GM23338 (cell line): Measurements from ENCODE around the gene IL18R1. TPM values are rescaled to one million over a fixed set of nuclear protein-coding genes. Genes with fewer than 3 reads are reported as not detected.

Experiments
- ATAC-seq: fragments of 200-7000 bp; cut with Tn5 transposase; 3 replicates; pipeline ENCODE4 v1.9.1; 2020
- DNase-seq: peaks from one replicate; pipeline ENCODE4 v3.0.0-alpha.2; 2015; ENCODE audit warnings: low spot score
- H2AFZ ChIP-seq: fragments of 200-600 bp; sonication (generic); 2 replicates; pipeline ENCODE4 v1.8.0; 2016; ENCODE audit warnings: antibody characterized with exemption, mild to moderate bottlenecking, moderate library complexity
- H3F3A ChIP-seq: fragments of 200-600 bp; sonication (generic); replicated peaks from 2 replicates; pipeline ENCODE4 v1.8.0; 2017; ENCODE audit warnings: antibody characterized with exemption, mixed run types, low read depth
- H3K27ac ChIP-seq: fragments of 200-600 bp; sonication (generic); 2 replicates; pipeline ENCODE4 v1.6.1; 2016; ENCODE audit warnings: low read depth
- H3K27me3 ChIP-seq: fragments of 200-600 bp; sonication (generic); 2 replicates; pipeline ENCODE4 v1.8.0; 2016; ENCODE audit warnings: mild to moderate bottlenecking, mixed run types, moderate library complexity; ENCODE audit not compliant: insufficient read depth
- H3K36me3 ChIP-seq: fragments of 200-600 bp; sonication (generic); 2 replicates; pipeline ENCODE4 v1.8.0; 2016; ENCODE audit warnings: mild to moderate bottlenecking; ENCODE audit not compliant: insufficient read depth
- H3K4me1 ChIP-seq: fragments of 200-600 bp; sonication (generic); 2 replicates; pipeline ENCODE4 v1.8.0; 2016; ENCODE audit warnings: mild to moderate bottlenecking, moderate library complexity; ENCODE audit not compliant: insufficient read depth
- H3K4me2 ChIP-seq: fragments of 200-600 bp; sonication (generic); 2 replicates; pipeline ENCODE4 v1.7.1; 2017; ENCODE audit warnings: mixed run types
- H3K4me3 ChIP-seq: fragments of 200-600 bp; sonication (generic); 2 replicates; pipeline ENCODE4 v1.6.1; 2016; ENCODE audit warnings: mixed run types
- H3K79me2 ChIP-seq: fragments of 200-600 bp; sonication (generic); replicated peaks from 2 replicates; pipeline ENCODE4 v1.8.0; 2017; ENCODE audit warnings: mild to moderate bottlenecking; ENCODE audit not compliant: insufficient read depth
- H3K9me2 ChIP-seq: fragments of 200-600 bp; sonication (generic); 2 replicates; pipeline ENCODE4 v1.8.0; 2017; ENCODE audit not compliant: insufficient read depth
- H4K20me1 ChIP-seq: fragments of 200-600 bp; sonication (generic); replicated peaks from 2 replicates; pipeline ENCODE4 v1.8.0; 2017; ENCODE audit warnings: mild to moderate bottlenecking; ENCODE audit not compliant: insufficient read depth
- H3K27ac Mint-ChIP-seq: 2 replicates; pipeline ENCODE4 v1.8.0; 2020; ENCODE audit warnings: inconsistent platforms, mild to moderate bottlenecking, moderate library complexity, mixed read lengths
- H3K27me3 Mint-ChIP-seq: 3 replicates; pipeline ENCODE4 v1.8.0; 2022; ENCODE audit warnings: low read depth, mild to moderate bottlenecking, moderate library complexity, mixed read lengths, inconsistent platforms; ENCODE audit not compliant: insufficient read depth, poor library complexity
- H3K36me3 Mint-ChIP-seq: 3 replicates; pipeline ENCODE4 v1.8.0; 2021; ENCODE audit warnings: low read depth, mild to moderate bottlenecking, inconsistent platforms, moderate library complexity, mixed read lengths
- H3K4me1 Mint-ChIP-seq: 3 replicates; pipeline ENCODE4 v1.8.0; 2020; ENCODE audit warnings: mild to moderate bottlenecking, inconsistent platforms, mixed read lengths
- H3K4me3 Mint-ChIP-seq: 3 replicates; pipeline ENCODE4 v1.8.0; 2021; ENCODE audit warnings: moderate library complexity, mild to moderate bottlenecking, inconsistent platforms, mixed read lengths
- H3K9me3 Mint-ChIP-seq: 3 replicates; pipeline ENCODE4 v1.8.0; 2020; ENCODE audit warnings: moderate library complexity, mild to moderate bottlenecking, inconsistent platforms, mixed read lengths
- CREB1 ChIP-seq: fragments of 250-450 bp; sonication (Bioruptor Pico); IDR thresholded peaks from 2 replicates; pipeline ENCODE4 v1.5.0; 2020; ENCODE audit warnings: low read depth, mild to moderate bottlenecking, moderate library complexity
- CTCF ChIP-seq, 2 experiments: fragments of 200-600 bp in 1 of 2; sonication (generic) in 1 of 2; conservative IDR thresholded peaks; 2 replicates each; pipeline versions ENCODE4 v1.5.1 to v1.6.1; 2016 to 2017; ENCODE audit warnings: antibody characterized with exemption in 2 of 2, low read depth in 2 of 2, mild to moderate bottlenecking in 2 of 2, moderate library complexity in 1 of 2
- ETS1 ChIP-seq: IDR thresholded peaks from 2 replicates; pipeline ENCODE4 v1.6.1; 2016; ENCODE audit warnings: antibody characterized with exemption
- EZH2 ChIP-seq: fragments of 200-600 bp; sonication (generic); IDR thresholded peaks from one replicate; pipeline ENCODE4 v1.8.0; 2017; ENCODE audit warnings: antibody characterized with exemption, mild to moderate bottlenecking, low read depth; ENCODE audit not compliant: unreplicated experiment
- EZH2phosphoT487 ChIP-seq: fragments of 200-600 bp; sonication (generic); IDR thresholded peaks from one replicate; pipeline ENCODE4 v1.8.1; 2018; ENCODE audit warnings: antibody characterized with exemption; ENCODE audit not compliant: unreplicated experiment
- JUNB ChIP-seq: IDR thresholded peaks from one replicate; pipeline ENCODE4 v1.6.1; 2016; ENCODE audit warnings: antibody characterized with exemption; ENCODE audit not compliant: unreplicated experiment
- NANOG ChIP-seq: IDR thresholded peaks from 2 replicates; pipeline ENCODE4 v1.6.1; 2016; ENCODE audit warnings: antibody characterized with exemption, borderline replicate concordance
- POLR2AphosphoS5 ChIP-seq: IDR thresholded peaks from 2 replicates; pipeline ENCODE4 v1.6.1; 2016; ENCODE audit warnings: antibody characterized with exemption, low read depth
- REST ChIP-seq: IDR thresholded peaks from one replicate; pipeline ENCODE4 v1.6.1; 2018; ENCODE audit warnings: antibody characterized with exemption; ENCODE audit not compliant: unreplicated experiment
- STAT1 ChIP-seq: IDR thresholded peaks from one replicate; pipeline ENCODE4 v1.6.1; 2016; ENCODE audit warnings: antibody characterized with exemption; ENCODE audit not compliant: unreplicated experiment
- ZNF114 ChIP-seq: fragments of 250-450 bp; sonication (Bioruptor Pico); IDR thresholded peaks from 2 replicates; pipeline ENCODE4 v1.5.0; 2020; ENCODE audit warnings: mild to moderate bottlenecking, moderate library complexity
- ZNF331 ChIP-seq: fragments of 250-450 bp; sonication (Bioruptor Pico); IDR thresholded peaks from 2 replicates; pipeline ENCODE4 v1.5.0; 2020; ENCODE audit warnings: low read depth, mild to moderate bottlenecking, moderate library complexity
- ZNF462 ChIP-seq: fragments of 250-450 bp; sonication (Bioruptor Pico); IDR thresholded peaks from 2 replicates; pipeline ENCODE4 v1.5.0; 2020; ENCODE audit warnings: mild to moderate bottlenecking, moderate library complexity
- polyA plus RNA-seq: library from polyadenylated mRNA; unstranded; fragments of >200 nt; fragmentation: Nextera tagmentation; extraction: Ambion mirVana; gene quantifications from 2 replicates; pipeline ENCODE4 v1.2.1, GENCODE V29; 2016
- total RNA-seq: library from RNA; depleted of rRNA; stranded (reverse); fragments of >200 nt; shearing (Covaris generic); gene quantifications from 2 replicates; pipeline ENCODE4 v1.2.3, GENCODE V29; 2014

IL18R1 gene
- total and polyA plus RNA-seq, 2 experiments from 2014 or later: 0.17 to 0.39 TPM

- no peak for ATAC-seq
- Histone ChIP-seq H3K9me2 (peaks cover 22% of the 10 kb centered on the region), H3K4me2 (no peak overlapping the region), H3F3A (no peaks in the 10 kb centered on the region), H3K27me3 (no peaks in the 10 kb centered on the region), H3K4me1 (no peaks in the 10 kb centered on the region), H4K20me1 (no peaks in the 10 kb centered on the region), H2AFZ (no peak overlapping the region), H3K4me3 (no peak overlapping the region), H3K27ac (no peak overlapping the region), H3K79me2 (no peaks in the 10 kb centered on the region), H3K36me3 (0 out of 2 replicates have a peak, but pooled peaks cover 3% of the 10 kb centered on the region)
- TF ChIP-seq ZNF331 (CRISPR knock-in tag): no peak
- TF ChIP-seq POLR2AphosphoS5: no peak
- no peak for TF ChIP-seq EZH2
- TF ChIP-seq STAT1: no peak
- TF ChIP-seq ZNF462: no peak
- no peak for TF ChIP-seq ZNF114 (CRISPR knock-in tag)
- no peak for TF ChIP-seq JUNB
- TF ChIP-seq CTCF (conservative IDR thresholded peaks at IDR 0.05; ENCODE audit: low read depth in 2 of 2): no peak
- TF ChIP-seq EZH2phosphoT487: no peak
- TF ChIP-seq CREB1 (CRISPR knock-in tag): no peak
- TF ChIP-seq NANOG: no peak
- TF ChIP-seq REST: no peak
- no peak for TF ChIP-seq ETS1
- Mint-ChIP-seq H3K4me1 (no peaks in the 10 kb centered on the region), H3K27me3 (peaks cover 1% of the 10 kb centered on the region), H3K27ac (no peak overlapping the region), H3K9me3 (peaks cover 28% of the 10 kb centered on the region), H3K36me3 (no peaks in the 10 kb centered on the region; the same call in 1 of the 3 replicates), H3K4me3 (no peak overlapping the region)
- no peak for DNase-seq
These were observed 55.4 kb downstream of the IL18R1 start for GRCh38 chr2:102410952-102411351.
